Neutrophil (primary cell): ENCODE results near the gene PRIMPOL.

ENCODE experiments used
- H3K27ac ChIP-seq: fragments of 200-600 bp; sonication (generic); 2 replicates; pipeline ENCODE4 v1.5.1; 2016; ENCODE audit warnings: mild to moderate bottlenecking, moderate library complexity
- H3K27me3 ChIP-seq: fragments of 200-600 bp; sonication (generic); 2 replicates; pipeline ENCODE4 v1.6.0; 2016; ENCODE audit warnings: mild to moderate bottlenecking
- H3K36me3 ChIP-seq: fragments of 200-600 bp; sonication (generic); 2 replicates; pipeline ENCODE4 v1.5.1; 2017
- H3K4me1 ChIP-seq, 2 experiments: fragments of 200-600 bp in 1 of 2; sonication (generic) in 1 of 2; 1 replicate in 1 of 2; 2 replicates in 1 of 2; pipeline versions ENCODE4 v1.5.1 to v1.6.1; 2013 to 2016; ENCODE audit warnings: low read depth in 1 of 2, low read length in 1 of 2, mild to moderate bottlenecking in 1 of 2, moderate library complexity in 1 of 2; ENCODE audit not compliant: control insufficient read depth in 1 of 2, insufficient read depth in 1 of 2
- H3K4me3 ChIP-seq, 2 experiments: fragments of 200-600 bp in 1 of 2; sonication (generic) in 1 of 2; 1 replicate in 1 of 2; 2 replicates in 1 of 2; pipeline ENCODE4 v1.5.1; 2013 to 2016; ENCODE audit warnings: low read depth in 1 of 2, low read length in 1 of 2, mild to moderate bottlenecking in 1 of 2, moderate library complexity in 1 of 2
- H3K9me3 ChIP-seq: fragments of 200-600 bp; sonication (generic); 2 replicates; pipeline ENCODE4 v1.5.1; 2016
- TF ChIP-seq, protein P1 (sequence below): fragments of 200-600 bp; sonication (generic); IDR thresholded peaks from 2 replicates; pipeline ENCODE4 v1.5.1; 2016; ENCODE audit warnings: antibody characterized with exemption

PRIMPOL gene

DNA sequence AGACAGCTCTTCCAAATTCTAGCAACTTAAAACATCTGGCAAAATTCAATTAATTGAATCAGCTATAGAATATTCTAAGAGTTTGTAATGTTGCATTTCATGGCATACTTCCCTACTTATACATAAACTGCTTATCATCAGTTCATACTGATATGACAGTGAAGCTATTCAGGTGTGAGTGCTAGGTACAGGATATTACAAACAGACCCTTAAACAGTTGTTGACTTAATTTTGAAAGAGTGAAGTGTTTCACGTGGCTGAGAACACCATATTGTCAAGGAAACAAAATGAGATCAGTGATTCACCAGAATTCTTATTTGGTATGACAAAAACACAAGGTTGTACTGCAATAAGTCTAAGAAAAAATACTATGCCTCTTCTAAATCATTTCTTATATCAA is 56.9 kb downstream of the PRIMPOL start:
- H3K36me3 ChIP-seq, result peaks cover 8% of the 10 kb centered on the region
- H3K27me3 ChIP-seq, result no peaks in the 10 kb centered on the region
- H3K4me3 ChIP-seq, result no peak overlapping the region
- no peaks in the 10 kb centered on the region for H3K9me3 ChIP-seq
- TF ChIP-seq, protein P1, sequence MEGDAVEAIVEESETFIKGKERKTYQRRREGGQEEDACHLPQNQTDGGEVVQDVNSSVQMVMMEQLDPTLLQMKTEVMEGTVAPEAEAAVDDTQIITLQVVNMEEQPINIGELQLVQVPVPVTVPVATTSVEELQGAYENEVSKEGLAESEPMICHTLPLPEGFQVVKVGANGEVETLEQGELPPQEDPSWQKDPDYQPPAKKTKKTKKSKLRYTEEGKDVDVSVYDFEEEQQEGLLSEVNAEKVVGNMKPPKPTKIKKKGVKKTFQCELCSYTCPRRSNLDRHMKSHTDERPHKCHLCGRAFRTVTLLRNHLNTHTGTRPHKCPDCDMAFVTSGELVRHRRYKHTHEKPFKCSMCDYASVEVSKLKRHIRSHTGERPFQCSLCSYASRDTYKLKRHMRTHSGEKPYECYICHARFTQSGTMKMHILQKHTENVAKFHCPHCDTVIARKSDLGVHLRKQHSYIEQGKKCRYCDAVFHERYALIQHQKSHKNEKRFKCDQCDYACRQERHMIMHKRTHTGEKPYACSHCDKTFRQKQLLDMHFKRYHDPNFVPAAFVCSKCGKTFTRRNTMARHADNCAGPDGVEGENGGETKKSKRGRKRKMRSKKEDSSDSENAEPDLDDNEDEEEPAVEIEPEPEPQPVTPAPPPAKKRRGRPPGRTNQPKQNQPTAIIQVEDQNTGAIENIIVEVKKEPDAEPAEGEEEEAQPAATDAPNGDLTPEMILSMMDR, result no peak
- H3K27ac ChIP-seq, result no peak overlapping the region
- no peaks in the 10 kb centered on the region for H3K4me1 ChIP-seq

DNA sequence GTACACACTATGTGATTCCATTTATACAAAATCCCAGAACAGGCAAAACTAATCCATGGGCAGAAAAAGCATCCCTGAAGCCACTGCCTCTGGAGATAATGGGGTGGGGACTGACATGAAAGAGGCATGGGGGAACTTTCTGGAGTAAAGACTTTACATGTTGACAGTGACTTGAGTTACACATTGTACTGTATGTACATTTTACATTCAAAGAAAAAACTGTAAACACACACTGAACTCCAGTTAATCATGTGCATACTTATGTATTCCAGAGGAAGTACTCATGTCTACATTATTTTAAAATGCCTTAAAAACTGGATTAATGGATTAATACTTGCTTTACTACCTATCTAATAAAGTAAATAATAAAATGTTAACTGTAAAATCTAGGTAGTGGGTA is 62.8 kb downstream of the PRIMPOL start:
- peaks cover 3% of the 10 kb centered on the region for H3K36me3 ChIP-seq
- no peaks in the 10 kb centered on the region for H3K27me3 ChIP-seq
- no peaks in the 10 kb centered on the region for H3K9me3 ChIP-seq
- H3K4me3 ChIP-seq, result no peak overlapping the region
- H3K4me1 ChIP-seq, result no peaks in the 10 kb centered on the region
- H3K27ac ChIP-seq, result no peak overlapping the region
- TF ChIP-seq, protein P1, result no peak

DNA sequence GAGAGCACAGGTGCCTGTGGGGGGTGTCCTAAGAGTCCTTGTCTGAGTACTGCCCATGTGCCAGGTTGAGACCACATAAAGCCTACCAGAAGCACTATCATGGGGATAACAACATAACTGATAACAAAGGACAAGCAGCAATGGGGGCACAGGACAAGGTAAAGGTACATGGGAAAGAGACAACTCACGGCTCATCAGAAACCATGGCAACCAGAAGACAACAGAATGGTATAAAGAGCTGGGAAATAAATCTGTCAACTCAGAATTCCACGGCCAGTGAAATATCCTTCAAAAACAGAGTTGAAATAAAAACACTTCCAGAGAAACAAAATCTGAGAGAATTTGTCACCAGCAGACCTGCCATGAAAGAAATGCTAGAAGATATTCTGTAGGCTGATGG is 64.3 kb downstream of the PRIMPOL start:
- no peaks in the 10 kb centered on the region for H3K27me3 ChIP-seq
- H3K4me1 ChIP-seq, result no peaks in the 10 kb centered on the region
- no peak overlapping the region for H3K4me3 ChIP-seq
- H3K36me3 ChIP-seq, result peaks cover 3% of the 10 kb centered on the region
- TF ChIP-seq, protein P1, result no peak
- H3K27ac ChIP-seq, result no peak overlapping the region
- no peaks in the 10 kb centered on the region for H3K9me3 ChIP-seq

DNA sequence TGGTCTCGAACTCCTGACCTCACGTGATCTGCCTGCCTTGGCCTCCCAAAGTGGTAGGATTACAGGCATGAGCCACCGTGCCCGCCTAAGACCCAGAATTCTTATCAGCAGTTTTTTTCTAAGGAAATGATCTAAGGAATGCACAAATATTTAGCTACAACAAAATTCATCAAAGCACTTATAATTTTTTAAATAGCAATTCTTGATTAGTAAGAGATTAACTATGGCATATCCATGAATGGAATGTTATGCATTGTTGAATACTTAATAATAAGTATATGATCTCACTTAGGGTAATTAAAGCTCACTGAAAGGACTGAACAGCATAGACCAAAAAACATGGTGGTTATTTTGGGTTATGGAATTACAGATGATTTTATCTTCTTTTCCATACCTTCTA is 66.0 kb downstream of the PRIMPOL start:
- no peak overlapping the region for H3K27ac ChIP-seq
- H3K27me3 ChIP-seq, result no peaks in the 10 kb centered on the region
- peaks cover 3% of the 10 kb centered on the region for H3K36me3 ChIP-seq
- H3K4me1 ChIP-seq, result no peaks in the 10 kb centered on the region
- H3K4me3 ChIP-seq, result no peak overlapping the region
- TF ChIP-seq, protein P1, result no peak
- no peaks in the 10 kb centered on the region for H3K9me3 ChIP-seq

DNA sequence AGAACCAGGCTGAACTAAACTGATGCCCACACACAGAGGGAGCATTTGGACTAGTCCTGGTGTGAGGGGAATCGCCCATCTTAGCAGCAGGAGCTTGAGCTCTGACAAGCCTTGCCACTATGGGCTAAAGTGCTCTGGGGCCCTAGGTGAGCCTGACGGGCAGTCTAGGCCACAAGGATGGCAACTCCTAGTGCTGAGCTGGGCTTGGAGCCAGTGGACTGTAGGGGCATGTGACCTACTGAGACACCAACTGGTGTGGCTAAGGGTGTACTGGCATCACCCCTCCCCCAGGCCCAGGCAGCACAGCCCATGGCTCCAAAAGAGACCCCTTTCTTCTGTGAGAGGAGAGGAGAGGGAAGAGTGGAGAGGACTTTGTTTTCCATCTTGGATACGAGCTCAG is 69.9 kb downstream of the PRIMPOL start:
- Histone ChIP-seq H3K27me3 (no peaks in the 10 kb centered on the region), H3K36me3 (no peaks in the 10 kb centered on the region)
- TF ChIP-seq, protein P1, result no peak

DNA sequence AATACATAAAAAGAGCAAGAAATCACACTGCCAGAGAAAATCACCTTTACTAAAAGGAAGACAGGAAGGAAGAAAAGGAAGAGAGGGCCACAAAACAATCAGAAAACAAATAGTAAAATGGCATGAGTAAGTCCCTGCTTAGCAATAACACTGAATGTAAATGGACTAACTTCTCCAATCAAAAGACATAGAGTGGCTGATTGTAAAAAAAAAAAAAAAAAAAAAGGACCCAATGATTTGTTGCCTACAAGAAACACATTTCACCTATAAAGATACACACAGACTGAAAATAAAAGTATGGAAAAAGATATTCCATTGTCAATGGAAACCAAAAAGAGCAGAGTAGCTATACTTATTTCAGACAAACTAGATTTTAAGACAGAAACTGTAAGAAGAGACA is 71.7 kb downstream of the PRIMPOL start:
- TF ChIP-seq, protein P1, result no peak
- Histone ChIP-seq H3K4me1 (no peaks in the 10 kb centered on the region), H3K9me3 (no peaks in the 10 kb centered on the region), H3K27ac (no peak overlapping the region), H3K36me3 (no peaks in the 10 kb centered on the region), H3K4me3 (no peak overlapping the region), H3K27me3 (no peaks in the 10 kb centered on the region)

More for the DNA sequence above, 69.9 kb downstream of the PRIMPOL start:
- no peaks in the 10 kb centered on the region for H3K9me3 ChIP-seq
- no peak overlapping the region for H3K4me3 ChIP-seq
- H3K4me1 ChIP-seq, result no peaks in the 10 kb centered on the region
- no peak overlapping the region for H3K27ac ChIP-seq
